Common myeloid progenitor, CD34-positive (primary cell): Measurements from ENCODE around the gene PRELP.

Experiments used
- CTCF ChIA-PET: fragments of 350-600 bp; sonication (Branson Sonifier 250); formaldehyde crosslinking; loops from one replicate; lab custom pipeline; 2021; ENCODE audit warnings: antibody characterized with exemption; lab: Charles Lee
- POLR2A ChIA-PET: fragments of 350-600 bp; sonication (Branson Sonifier 250); formaldehyde crosslinking; loops from one replicate; lab custom pipeline; 2021; ENCODE audit warnings: antibody characterized with exemption; lab: Charles Lee
- DNase-seq, 3 donors: peaks; one replicate each; pipeline versions ENCODE4 v3.0.0 to v3.0.0-alpha.2; 2013
- H3K27ac ChIP-seq, 2 experiments: 1 replicate in 1 of 2; 2 replicates in 1 of 2; pipeline ENCODE4 v1.7.0; 2013; ENCODE audit warnings: inconsistent platforms in 2 of 2, low read length in 2 of 2, mild to moderate bottlenecking in 2 of 2, low read depth in 1 of 2, moderate library complexity in 1 of 2; ENCODE audit not compliant: severe bottlenecking in 2 of 2, insufficient read depth in 1 of 2, poor library complexity in 1 of 2
- H3K27me3 ChIP-seq, 5 experiments: replicated peaks in 2 of 5; 1 replicate in 3 of 5; 2 replicates in 2 of 5; pipeline versions ENCODE4 v1.6.1 to v1.7.0; 2013; ENCODE audit warnings: low read length in 4 of 5, mild to moderate bottlenecking in 2 of 5, moderate library complexity in 2 of 5, inconsistent platforms in 1 of 5; ENCODE audit not compliant: insufficient read depth in 5 of 5, control insufficient read depth in 4 of 5
- H3K36me3 ChIP-seq, 4 experiments: 1 replicate in 2 of 4; 2 replicates in 2 of 4; pipeline versions ENCODE4 v1.6.1 to v1.7.0; 2013; ENCODE audit warnings: low read length in 3 of 4, control low read depth in 1 of 4, mild to moderate bottlenecking in 1 of 4; ENCODE audit not compliant: control insufficient read depth in 4 of 4, insufficient read depth in 4 of 4
- H3K4me1 ChIP-seq, 4 experiments: 1 replicate in 3 of 4; 2 replicates in 1 of 4; pipeline versions ENCODE4 v1.6.1 to v1.7.1; 2013; ENCODE audit warnings: low read length in 3 of 4, mild to moderate bottlenecking in 3 of 4, control low read depth in 1 of 4, inconsistent platforms in 1 of 4, moderate library complexity in 1 of 4; ENCODE audit not compliant: control insufficient read depth in 4 of 4, insufficient read depth in 4 of 4; ENCODE audit errors: control extremely low read depth in 1 of 4
- H3K4me3 ChIP-seq, 7 experiments: 1 replicate in 4 of 7; 2 replicates in 3 of 7; pipeline versions ENCODE4 v1.5.1 to v1.7.0; 2013; ENCODE audit warnings: mild to moderate bottlenecking in 7 of 7, low read length in 6 of 7, moderate library complexity in 6 of 7, inconsistent platforms in 2 of 7, low read depth in 2 of 7, control low read depth in 1 of 7; ENCODE audit not compliant: insufficient read depth in 4 of 7, control insufficient read depth in 1 of 7; ENCODE audit errors: extremely low read depth in 1 of 7
- H3K9me3 ChIP-seq, 5 experiments: 1 replicate in 4 of 5; 2 replicates in 1 of 5; pipeline versions ENCODE4 v1.6.1 to v1.7.1; 2013; ENCODE audit warnings: low read length in 4 of 5, mild to moderate bottlenecking in 2 of 5, inconsistent platforms in 1 of 5, low read depth in 1 of 5, moderate library complexity in 1 of 5; ENCODE audit not compliant: control insufficient read depth in 4 of 5, insufficient read depth in 2 of 5; ENCODE audit errors: control extremely low read depth in 1 of 5
- WGBS: methylation state at CpG from one replicate; pipeline ENCODE4 v1.1.5; 2013; ENCODE audit not compliant: insufficient coverage; 5-methylcytosine and 5-hydroxymethylcytosine counted together

PRELP gene

DNA sequence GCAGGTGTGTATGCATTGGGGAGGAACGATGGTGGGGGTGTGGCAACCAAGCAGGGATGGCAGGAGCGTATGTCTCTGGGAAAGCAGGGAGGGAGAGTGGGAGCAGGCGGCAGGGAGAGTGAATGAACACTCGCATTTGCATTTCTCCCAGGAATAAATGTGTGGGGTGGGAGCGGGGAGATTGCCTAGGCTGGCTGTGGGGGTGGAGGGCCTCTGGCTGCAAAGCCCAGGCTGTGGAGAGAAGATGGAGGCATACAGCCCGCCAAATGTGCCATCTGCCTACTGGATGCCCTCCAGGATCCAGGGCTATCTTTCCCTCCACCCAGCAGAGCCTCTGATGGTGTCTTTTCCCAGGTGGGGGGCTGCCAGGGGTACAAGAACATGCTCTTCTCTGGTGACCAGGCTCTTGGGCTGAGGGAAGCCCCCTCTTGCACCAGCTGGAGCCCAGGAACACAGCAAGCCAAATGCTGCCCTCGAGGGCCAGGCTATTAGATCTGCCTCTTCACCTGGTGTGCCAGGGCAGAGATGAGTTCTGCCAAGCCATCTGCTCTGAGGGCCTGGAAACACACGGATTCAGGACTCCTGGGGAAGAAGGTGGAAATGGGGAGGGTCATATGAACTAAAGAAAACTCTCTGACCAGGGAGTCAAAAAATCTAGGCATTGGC lies 16.6 kb downstream of the PRELP start:
- Histone ChIP-seq H3K4me1 (peaks cover 0 to 8% (median 4%) of the 10 kb centered on the region in 4 experiments), H3K9me3 (no peaks in the 10 kb centered on the region), H3K27me3 (no peaks in the 10 kb centered on the region), H3K4me3 (no peak overlapping the region), H3K36me3 (no peaks in the 10 kb centered on the region), H3K27ac (no peak overlapping the region)
- 58% methylated on average over 4 of the region's 8 CpGs for WGBS
- DNase-seq: no peak
- ChIA-PET POLR2A (no interaction called here), CTCF (interaction anchor here (10.6 kb wide), 1 partner anchor 150 kb away, joined by 105 read pairs; no protein-coding TSS in a partner anchor)

DNA sequence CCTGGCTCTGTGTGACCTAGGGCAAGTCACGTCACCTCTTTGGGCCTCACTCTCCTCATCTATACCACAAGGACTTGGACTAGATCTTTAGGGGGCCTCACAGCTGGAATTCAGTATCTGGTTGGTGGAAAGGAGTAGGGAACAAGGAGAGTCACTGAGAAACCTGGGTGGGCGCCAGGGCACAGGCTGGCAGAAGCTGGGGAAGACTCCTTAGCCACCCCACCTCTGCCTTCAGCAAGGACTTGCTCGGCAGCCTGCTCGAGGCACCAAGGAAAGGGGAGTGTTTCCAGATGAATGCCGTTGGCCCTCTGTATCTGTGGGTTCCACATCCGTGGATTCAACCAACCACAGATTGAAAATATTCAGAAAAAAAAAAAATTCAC lies 17.1 kb downstream of the PRELP start:
- ChIA-PET CTCF (no interaction called here), POLR2A (no interaction called here)
- WGBS: 100% methylated on average over 3 of the region's 6 CpGs
- Histone ChIP-seq H3K36me3 (no peaks in the 10 kb centered on the region), H3K27ac (no peak overlapping the region), H3K4me3 (no peak overlapping the region), H3K27me3 (no peaks in the 10 kb centered on the region), H3K4me1 (peaks cover 0 to 4% (median 2%) of the 10 kb centered on the region in 4 experiments), H3K9me3 (no peaks in the 10 kb centered on the region)
- DNase-seq: no peak

DNA sequence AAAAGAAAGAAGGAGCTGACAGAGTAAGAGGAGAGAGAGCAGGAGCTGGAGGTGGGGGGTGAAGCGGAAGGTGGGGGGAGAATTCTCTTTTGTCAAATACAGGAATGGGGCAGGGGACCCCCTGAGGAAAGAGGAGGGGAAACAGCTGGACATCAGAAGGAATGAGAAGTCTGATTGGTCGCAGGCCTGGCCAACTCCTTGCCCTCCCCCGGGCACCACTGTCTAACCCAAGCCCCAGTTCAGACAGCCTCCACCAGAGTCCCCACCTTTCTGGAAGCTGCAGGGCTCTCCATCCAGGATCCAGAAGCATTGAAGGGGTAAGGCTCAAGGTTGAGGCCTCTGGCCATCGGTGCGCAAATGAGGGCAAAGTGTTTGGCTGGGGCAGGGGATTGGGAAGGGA lies 18.3 kb downstream of the PRELP start, which contains the start of gene OPTC:
Gene OPTC, plus strand, starts transcription at position 253 of the 400 bp plus-strand sequence. CDS start 1,853 bp downstream, outside the sequence.
- H3K4me1 ChIP-seq: no peaks in the 10 kb centered on the region
- ChIA-PET CTCF (interaction anchor here (1.4 to 3.1 kb wide), 3 partner anchors 11 to 167 kb away, joined by 3 to 21 read pairs (median 9); no protein-coding TSS in a partner anchor), POLR2A (no interaction called here)
- no peak within 1 kb of the TSS for H3K27ac ChIP-seq
- DNase-seq: no peak
- H3K4me3 ChIP-seq: no peak within 1 kb of the TSS
- 89% methylated on average over 5 of the region's 5 CpGs for WGBS
- no peaks in the 10 kb centered on the region for H3K36me3 ChIP-seq
- no peaks in the 10 kb centered on the region for H3K27me3 ChIP-seq
- H3K9me3 ChIP-seq: no peaks in the 10 kb centered on the region

DNA sequence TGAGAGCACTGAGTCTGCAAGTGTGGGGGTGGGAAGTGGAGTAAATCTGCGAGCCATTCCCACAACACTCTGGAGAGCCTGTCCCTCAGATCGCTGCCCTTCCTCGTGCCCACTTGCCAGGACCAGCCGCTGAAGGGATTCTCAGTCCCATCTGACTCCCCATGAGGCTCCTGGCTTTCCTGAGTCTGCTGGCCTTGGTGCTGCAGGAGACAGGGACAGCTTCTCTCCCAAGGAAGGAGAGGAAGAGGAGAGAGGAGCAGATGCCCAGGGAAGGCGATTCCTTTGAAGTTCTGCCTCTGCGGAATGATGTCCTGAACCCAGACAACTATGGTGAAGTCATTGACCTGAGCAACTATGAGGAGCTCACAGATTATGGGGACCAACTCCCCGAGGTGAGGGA lies 20.2 kb downstream of the PRELP start:
- Histone ChIP-seq H3K27me3 (no peaks in the 10 kb centered on the region), H3K4me3 (no peak overlapping the region), H3K27ac (no peak overlapping the region), H3K36me3 (no peaks in the 10 kb centered on the region), H3K9me3 (no peaks in the 10 kb centered on the region), H3K4me1 (no peaks in the 10 kb centered on the region)
- 86% methylated on average over 6 of the region's 7 CpGs for WGBS
- DNase-seq: no peak
- ChIA-PET POLR2A (no interaction called here), CTCF (interaction anchor here (1.1 to 3.1 kb wide), 4 partner anchors 9 to 228 kb away, joined by 3 to 21 read pairs (median 8); no protein-coding TSS in a partner anchor)

DNA sequence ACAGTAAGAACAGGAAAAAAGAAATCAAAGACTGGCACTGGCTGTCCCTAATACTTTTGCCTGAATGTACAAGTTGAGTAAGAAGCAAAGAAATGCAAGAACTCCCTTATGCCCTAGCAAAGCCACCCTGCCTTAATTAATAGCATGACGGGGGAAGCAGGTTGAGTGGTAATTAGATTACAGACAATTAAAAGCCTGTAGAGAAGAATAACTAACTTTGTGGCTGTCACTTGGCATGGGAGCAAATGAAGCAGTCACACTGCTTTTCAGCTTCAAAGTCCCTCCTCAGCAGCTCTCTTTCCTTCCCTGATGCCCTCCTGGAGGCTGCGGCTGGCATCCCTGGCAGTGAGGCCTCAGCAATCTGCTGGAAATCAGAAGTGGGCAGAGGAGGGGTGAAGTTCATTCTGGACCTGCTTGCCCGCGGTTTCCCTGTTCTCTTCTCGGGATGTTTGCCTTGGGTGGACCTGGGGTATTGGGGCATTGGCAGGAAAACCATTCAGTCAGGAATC lies 21.7 kb downstream of the PRELP start:
- CTCF ChIA-PET: interaction anchor here (0.7 to 1.2 kb wide), 2 partner anchors 9 to 97 kb away, joined by 3 to 4 read pairs; no protein-coding TSS in a partner anchor

DNA sequence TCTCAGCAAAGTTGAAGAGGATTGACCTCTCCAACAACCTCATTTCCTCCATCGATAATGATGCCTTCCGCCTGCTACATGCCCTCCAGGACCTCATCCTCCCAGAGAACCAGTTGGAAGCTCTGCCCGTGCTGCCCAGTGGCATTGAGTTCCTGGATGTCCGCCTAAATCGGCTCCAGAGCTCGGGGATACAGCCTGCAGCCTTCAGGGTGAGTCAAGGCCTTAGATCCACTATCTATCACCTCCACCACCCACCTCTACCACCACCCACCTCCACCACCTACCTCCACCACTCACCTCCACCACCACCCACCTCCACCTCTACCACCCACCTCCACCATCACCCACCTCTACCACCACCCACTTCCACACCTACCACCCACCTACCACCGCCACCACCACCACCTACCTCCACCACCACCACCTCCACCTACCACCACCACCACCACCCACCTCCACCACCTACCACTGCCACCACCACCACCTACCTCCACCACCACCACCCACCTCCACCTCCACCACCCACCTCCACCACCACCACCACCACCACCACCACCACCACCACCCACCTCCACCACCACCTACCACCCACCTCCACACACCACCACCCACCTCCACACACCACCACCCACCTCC lies 24.2 kb downstream of the PRELP start:
- no peak for DNase-seq
- WGBS: 97% methylated on average over 6 of the region's 7 CpGs
- no peak overlapping the region for H3K4me3 ChIP-seq
- no peaks in the 10 kb centered on the region for H3K36me3 ChIP-seq
- no peaks in the 10 kb centered on the region for H3K9me3 ChIP-seq
- peaks cover 0 to 9% (median 3%) of the 10 kb centered on the region in 5 experiments for H3K27me3 ChIP-seq
- no peaks in the 10 kb centered on the region for H3K4me1 ChIP-seq
- ChIA-PET POLR2A (no interaction called here), CTCF (interaction anchor here (0.9 to 1.6 kb wide), 4 partner anchors 12 to 233 kb away, joined by 3 to 9 read pairs (median 6); no protein-coding TSS in a partner anchor)
- no peak overlapping the region for H3K27ac ChIP-seq

More for the DNA sequence above, 21.7 kb downstream of the PRELP start:
- no peak for DNase-seq
- Histone ChIP-seq H3K4me3 (no peak overlapping the region), H3K36me3 (no peaks in the 10 kb centered on the region), H3K27ac (no peak overlapping the region), H3K4me1 (no peaks in the 10 kb centered on the region), H3K27me3 (no peaks in the 10 kb centered on the region), H3K9me3 (no peaks in the 10 kb centered on the region)
- 60% methylated on average over 1 of the region's 5 CpGs for WGBS
- POLR2A ChIA-PET: no interaction called here

DNA sequence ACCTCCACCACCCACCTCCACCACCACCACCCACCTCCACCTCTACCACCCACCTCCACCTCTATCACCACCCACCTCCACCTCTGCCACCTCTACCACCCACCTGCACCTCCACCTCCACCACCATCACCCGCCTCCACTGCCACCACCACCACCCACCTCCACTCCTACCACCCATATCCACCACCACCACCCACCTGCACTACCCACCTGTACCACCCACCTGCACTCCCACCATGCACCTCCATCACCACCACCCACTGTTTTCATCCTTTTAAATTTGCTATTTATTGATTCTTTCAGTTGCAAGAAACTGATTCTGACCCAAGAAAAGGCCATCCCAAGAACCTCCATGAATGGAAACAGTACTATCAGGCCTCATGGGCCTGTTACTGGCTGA lies 24.7 kb downstream of the PRELP start:
- ChIA-PET POLR2A (no interaction called here), CTCF (no interaction called here)
- Histone ChIP-seq H3K9me3 (no peaks in the 10 kb centered on the region), H3K27me3 (peaks cover 0 to 9% (median 3%) of the 10 kb centered on the region in 5 experiments), H3K4me1 (no peaks in the 10 kb centered on the region), H3K36me3 (no peaks in the 10 kb centered on the region), H3K4me3 (no peak overlapping the region), H3K27ac (no peak overlapping the region)
- DNase-seq: no peak
- no CpG with 5 or more reads among the region's 1 CpG for WGBS
